MM.1S (cell line): ENCODE results near the gene ASPHD2.

Experiments
- EZH2 ChIP-seq: fragments of 300-600 bp; sonication (generic); optimal IDR thresholded peaks from 2 replicates; pipeline ENCODE3; 2017; ENCODE audit warnings: low read depth, mild to moderate bottlenecking, antibody characterized with exemption, low read length, mixed read lengths
- EZH2phosphoT487 ChIP-seq: fragments of 300-600 bp; sonication (generic); IDR thresholded peaks from 2 replicates; pipeline ENCODE4 v1.6.1; 2018; ENCODE audit warnings: antibody characterized with exemption, low read length
- TF ChIP-seq, protein P1 (sequence below): fragments of 300-600 bp; sonication (generic); IDR thresholded peaks from 2 replicates; pipeline ENCODE4 v1.5.1; 2016; ENCODE audit warnings: antibody characterized with exemption, low read length, mixed read lengths

DNA sequence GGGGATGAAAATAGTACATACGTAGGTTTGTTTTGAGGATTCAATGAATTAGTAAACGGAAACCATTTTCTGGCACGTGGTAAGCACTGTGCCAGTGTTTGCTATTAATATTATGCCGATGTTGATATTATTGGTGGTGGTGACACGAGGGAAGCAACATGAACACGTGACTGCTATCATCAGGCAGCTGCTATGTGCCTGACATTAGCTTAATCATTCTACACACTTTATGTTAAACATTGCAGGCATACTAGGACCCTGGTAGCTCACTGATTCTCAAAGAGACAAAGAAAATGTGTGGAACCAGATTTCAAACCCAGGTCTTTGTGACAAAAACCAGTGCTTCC lies 55.3 kb downstream of the ASPHD2 start:
- TF ChIP-seq, protein P1, sequence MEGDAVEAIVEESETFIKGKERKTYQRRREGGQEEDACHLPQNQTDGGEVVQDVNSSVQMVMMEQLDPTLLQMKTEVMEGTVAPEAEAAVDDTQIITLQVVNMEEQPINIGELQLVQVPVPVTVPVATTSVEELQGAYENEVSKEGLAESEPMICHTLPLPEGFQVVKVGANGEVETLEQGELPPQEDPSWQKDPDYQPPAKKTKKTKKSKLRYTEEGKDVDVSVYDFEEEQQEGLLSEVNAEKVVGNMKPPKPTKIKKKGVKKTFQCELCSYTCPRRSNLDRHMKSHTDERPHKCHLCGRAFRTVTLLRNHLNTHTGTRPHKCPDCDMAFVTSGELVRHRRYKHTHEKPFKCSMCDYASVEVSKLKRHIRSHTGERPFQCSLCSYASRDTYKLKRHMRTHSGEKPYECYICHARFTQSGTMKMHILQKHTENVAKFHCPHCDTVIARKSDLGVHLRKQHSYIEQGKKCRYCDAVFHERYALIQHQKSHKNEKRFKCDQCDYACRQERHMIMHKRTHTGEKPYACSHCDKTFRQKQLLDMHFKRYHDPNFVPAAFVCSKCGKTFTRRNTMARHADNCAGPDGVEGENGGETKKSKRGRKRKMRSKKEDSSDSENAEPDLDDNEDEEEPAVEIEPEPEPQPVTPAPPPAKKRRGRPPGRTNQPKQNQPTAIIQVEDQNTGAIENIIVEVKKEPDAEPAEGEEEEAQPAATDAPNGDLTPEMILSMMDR: no peak
- no peak for TF ChIP-seq EZH2phosphoT487
- TF ChIP-seq EZH2: no peak
